ENCODE results near the gene TMEM8B.
A peak's percentile ranks its signal among the peaks of the same experiment; 100 is the strongest.
"Not testable (repeated sequence)": the region's sequence is repeated elsewhere in the genome, so short reads cannot be mapped to it uniquely, and the experiment has no call there.

The TMEM8B gene

DNA sequence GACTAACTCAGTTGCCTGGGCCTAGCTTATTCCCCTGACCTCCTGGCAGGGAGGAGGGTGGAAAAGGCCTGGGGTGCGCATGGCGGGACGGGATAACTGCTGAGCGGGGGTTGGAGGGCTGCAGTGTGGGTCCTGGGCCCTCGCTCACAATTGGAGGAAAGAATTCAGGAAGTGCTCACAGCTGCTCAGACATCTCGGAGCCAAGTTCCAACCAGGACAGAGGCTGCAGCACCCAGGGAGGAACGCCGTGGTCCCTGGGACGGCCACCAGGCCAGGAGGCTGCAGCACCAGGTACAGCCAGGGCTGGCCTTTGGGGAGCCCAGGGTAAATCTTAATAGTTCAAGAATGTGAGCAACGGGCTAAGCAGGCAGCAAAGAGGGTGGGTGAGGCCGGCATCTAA lies 80.2 kb downstream of the TMEM8B start, which contains the start of gene SPAAR:
Gene SPAAR (plus strand): TSS at position 217 of the 400 bp plus-strand sequence. CDS start 974 bp downstream, outside the sequence.
- FAIRE-seq: no peak

DNA sequence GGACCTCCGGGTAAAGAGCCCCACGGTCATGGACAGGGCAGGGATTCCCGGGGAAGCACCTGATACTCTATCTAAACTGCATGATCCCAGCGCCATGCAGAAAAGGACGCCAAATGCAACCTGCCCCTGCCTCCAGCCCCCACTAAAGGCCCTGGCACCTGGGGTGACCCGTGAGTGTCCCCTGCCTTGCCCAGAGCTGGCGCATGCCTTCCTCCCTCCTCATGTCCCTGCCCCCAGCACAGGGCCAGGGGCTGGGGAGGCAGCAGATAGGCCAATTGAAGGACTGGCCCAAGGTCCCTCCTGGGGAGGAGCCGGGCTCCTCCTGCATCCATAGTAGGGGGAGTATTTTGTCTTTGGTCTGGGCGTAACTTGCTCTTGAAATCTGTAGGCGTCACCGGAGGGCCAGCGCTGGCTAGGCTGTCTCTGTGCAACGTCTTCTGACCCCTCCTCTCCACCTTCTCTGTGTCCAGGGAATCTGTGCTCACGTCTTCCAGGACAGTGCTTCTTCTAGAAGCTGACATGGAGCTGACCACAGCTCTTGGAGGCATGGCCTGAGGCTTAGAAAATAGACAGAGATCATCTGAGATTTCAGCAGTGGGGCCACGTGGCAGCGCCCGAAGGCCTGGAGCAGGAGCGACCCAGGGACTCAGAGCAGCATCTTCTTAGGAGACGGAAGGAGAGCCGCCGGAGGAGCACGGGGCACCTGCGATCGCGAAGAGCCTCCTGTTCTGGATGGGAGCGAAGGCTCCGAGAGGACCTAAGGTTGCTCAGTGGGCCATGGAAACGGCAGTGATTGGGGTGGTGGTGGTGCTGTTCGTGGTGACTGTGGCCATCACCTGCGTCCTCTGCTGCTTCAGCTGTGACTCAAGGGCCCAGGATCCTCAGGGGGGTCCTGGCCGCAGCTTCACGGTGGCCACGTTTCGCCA lies 80.9 kb downstream of the TMEM8B start:
- no peak for FAIRE-seq

DNA sequence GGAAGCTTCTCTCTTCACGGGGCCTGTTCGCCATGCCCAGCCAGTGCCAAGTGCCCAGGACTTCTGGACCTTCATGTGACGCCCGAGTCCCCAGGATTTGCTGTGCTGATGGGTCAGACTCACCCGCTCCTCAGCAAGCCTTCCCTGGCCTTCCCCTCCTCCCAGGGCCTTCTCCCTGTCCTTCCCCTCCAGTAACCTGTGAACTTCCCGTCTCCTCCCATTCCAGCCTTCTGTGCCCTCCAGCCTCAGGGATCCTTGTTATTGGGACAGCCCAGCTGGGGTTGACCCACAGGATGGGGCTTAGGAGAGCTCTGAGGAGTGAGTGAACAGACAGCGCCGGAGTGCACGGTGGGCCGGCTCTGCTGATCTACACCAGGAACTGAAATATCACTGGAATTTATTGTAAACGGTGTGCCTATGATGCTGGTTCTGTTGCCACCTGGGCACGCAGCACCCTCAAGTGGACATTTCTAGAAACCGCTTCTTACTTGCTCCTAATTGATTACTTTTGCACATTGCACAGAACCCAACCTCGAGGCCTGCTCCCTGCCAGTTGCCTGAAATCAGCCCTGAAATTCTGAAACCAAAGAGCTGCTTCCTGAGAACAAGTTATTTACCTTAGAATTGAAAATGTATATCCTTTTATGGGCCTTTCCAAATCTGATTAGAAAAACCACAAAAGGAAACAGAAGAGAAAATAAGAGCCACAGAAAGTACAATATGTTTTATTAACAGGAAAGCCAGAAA lies 81.8 kb downstream of the TMEM8B start:
- no peak for FAIRE-seq

DNA sequence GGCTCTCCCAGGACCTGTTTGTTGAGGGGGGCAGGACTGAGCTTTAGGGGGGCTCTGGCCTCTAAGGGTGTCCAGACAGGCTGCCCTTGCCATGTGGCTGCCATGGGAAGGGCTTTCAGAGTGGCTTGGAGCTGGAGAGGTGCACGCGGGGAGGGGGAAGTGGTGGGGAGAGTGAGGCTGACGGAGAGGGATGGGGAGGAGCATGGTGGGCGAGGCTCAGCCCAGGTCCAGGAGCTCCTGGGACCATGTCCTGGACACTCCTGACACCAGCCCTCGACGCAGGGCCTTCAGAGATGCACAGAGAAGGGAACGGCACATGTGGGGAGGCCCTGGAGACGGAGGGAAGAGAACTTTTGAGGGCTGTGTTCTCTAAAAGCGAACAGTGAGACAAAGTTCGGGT lies 82.7 kb downstream of the TMEM8B start:
- FAIRE-seq: no peak

DNA sequence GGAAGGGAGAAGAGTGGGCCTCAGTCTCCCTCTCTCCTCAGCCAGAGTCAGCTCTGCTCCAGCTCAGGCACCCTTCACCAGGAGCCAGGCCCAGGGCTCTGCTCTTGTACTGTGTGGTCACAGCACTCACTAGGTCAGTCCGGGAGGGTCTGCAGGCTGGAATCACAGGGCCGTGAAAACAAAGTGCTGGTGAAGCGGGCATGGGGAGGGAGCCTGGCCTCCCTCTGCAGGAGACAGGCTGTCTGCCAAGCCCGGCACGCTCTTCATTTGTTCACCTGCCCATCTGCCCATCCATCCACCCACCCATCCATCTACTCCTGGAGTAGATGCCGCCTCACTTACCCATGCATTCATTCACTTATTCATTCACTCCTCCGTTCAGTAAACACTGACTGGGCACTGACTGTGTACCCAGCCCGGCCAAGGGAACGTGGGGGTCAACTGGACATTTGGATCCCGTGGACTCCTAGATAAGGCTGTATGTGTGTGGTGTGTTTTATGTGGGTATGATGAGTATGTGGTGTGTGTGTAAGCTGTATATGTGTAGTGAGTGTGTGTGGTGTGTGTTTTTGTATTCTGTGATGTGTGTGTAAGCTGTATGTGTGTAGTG lies 83.9 kb downstream of the TMEM8B start:
- FAIRE-seq: no peak

DNA sequence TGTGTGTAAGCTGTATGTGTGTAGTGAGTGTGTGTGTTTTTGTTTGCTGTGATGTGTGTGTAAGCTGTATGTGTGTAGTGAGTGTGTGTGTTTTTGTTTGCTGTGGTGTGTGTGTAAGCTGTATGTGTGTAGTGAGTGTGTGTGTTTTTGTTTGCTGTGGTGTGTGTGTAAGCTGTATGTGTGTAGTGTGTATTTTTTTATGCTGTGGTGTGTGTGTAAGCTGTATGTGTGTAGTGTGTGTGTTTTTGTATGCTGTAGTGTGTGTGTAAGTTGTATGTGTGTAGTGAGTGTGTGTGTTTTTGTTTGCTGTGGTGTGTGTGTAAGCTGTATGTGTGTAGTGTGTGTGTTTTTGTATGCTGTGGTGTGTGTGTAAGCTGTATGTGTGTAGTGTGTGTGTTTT lies 84.4 kb downstream of the TMEM8B start:
- FAIRE-seq: not testable (repeated sequence)

DNA sequence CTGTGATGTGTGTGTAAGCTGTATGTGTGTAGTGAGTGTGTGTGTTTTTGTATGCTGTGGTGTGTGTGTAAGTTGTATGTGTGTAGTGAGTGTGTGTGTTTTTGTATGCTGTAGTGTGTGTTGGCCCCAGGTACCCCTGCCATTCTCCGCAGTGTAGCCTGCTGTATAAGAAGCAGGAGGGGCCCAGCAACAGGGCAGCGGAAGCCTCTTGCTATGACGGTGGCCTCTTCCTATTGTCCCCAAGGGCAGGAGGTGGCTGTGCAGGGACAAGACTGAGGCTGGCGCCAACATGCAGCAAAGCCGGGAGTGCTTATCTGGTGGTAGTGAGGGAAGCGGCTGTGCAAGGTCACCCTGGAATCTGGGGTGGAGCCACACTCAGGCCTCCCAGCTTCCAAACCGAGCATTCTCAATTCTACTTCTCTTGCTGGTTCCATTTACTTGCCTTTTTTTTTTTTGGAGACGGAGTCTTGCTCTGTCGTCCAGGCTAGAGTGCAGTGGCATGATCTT lies 85.3 kb downstream of the TMEM8B start:
- peak; percentile 83 for FAIRE-seq

Measured in endometrium (tissue), 2 donors.